Panc1 (cell line): ENCODE data around the gene CYP4F22. TPM values are rescaled to one million over a fixed set of nuclear protein-coding genes. Genes with fewer than 3 reads are reported as not detected.

Experiments used
- ATAC-seq: fragments of 200-7000 bp; cut with Tn5 transposase; 2 replicates; pipeline ENCODE4 v1.9.1; 2020; ENCODE audit warnings: mild to moderate bottlenecking, moderate library complexity
- BruUV-seq: library from RNA; stranded (reverse); fragments of 400-500 nt; replicated peaks from 2 replicates; lab custom pipeline; 2021; lab: Mats Ljungman, UMichigan
- CTCF ChIA-PET: fragments of 300-600 bp; sonication (Branson Sonifier 250); formaldehyde crosslinking; loops from one replicate; lab custom pipeline; 2022; ENCODE audit warnings: antibody characterized with exemption; lab: Charles Lee
- POLR2A ChIA-PET: fragments of 300-600 bp; sonication (Branson Sonifier 250); formaldehyde crosslinking; loops from one replicate; lab custom pipeline; 2022; ENCODE audit warnings: antibody characterized with exemption; lab: Charles Lee
- DNase-seq: peaks from one replicate; pipeline ENCODE4 v3.0.0-alpha.2; 2010; ENCODE audit warnings: low read depth, low spot score
- H3K27ac ChIP-seq: 2 replicates; pipeline ENCODE4 v1.5.1; 2011; ENCODE audit warnings: mild to moderate bottlenecking, low read length, inconsistent platforms
- H3K27me3 ChIP-seq: fragments of 200-500 bp; sonication (Bioruptor generic); 2 replicates; pipeline ENCODE4 v1.6.0; 2014; ENCODE audit warnings: low read length, inconsistent platforms; ENCODE audit not compliant: control insufficient read depth, insufficient read depth
- H3K36me3 ChIP-seq: fragments of 200-500 bp; sonication (Bioruptor generic); 2 replicates; pipeline ENCODE4 v1.5.1; 2014; ENCODE audit warnings: inconsistent platforms, mild to moderate bottlenecking, low read length, moderate library complexity; ENCODE audit not compliant: control insufficient read depth, insufficient read depth
- H3K4me1 ChIP-seq: 2 replicates; pipeline ENCODE4 v1.5.1; 2011; ENCODE audit warnings: inconsistent platforms, mild to moderate bottlenecking, low read length, moderate library complexity; ENCODE audit not compliant: control insufficient read depth, insufficient read depth
- H3K4me3 ChIP-seq, 2 experiments: 2 replicates each; pipeline ENCODE4 v1.5.1; 2011 to 2012; ENCODE audit warnings: low read depth in 2 of 2, low read length in 2 of 2, mild to moderate bottlenecking in 2 of 2, inconsistent platforms in 1 of 2, moderate library complexity in 1 of 2
- H3K9me3 ChIP-seq: fragments of 200-500 bp; sonication (Bioruptor generic); 2 replicates; pipeline ENCODE4 v1.5.1; 2014; ENCODE audit warnings: low read depth, mild to moderate bottlenecking, inconsistent platforms, low read length, moderate library complexity; ENCODE audit not compliant: control insufficient read depth, insufficient read depth
- POLR2AphosphoS5 ChIP-seq: IDR thresholded peaks from 2 replicates; pipeline ENCODE4 v1.6.1; 2012; ENCODE audit warnings: mild to moderate bottlenecking, low read depth, low read length, moderate library complexity
- SIN3A ChIP-seq: IDR thresholded peaks from 2 replicates; pipeline ENCODE4 v1.6.1; 2012; ENCODE audit warnings: low read depth, mild to moderate bottlenecking, low read length, moderate library complexity, borderline replicate concordance; ENCODE audit not compliant: insufficient read depth
- TCF7L2 ChIP-seq: IDR thresholded peaks from 2 replicates; pipeline ENCODE4 v1.6.1; 2011; ENCODE audit warnings: mild to moderate bottlenecking, low read depth, low read length, inconsistent platforms
- in situ Hi-C: cut with HindIII; loops from 2 replicates; pipeline ENCODE4 v1.10.0; 2016; ENCODE audit warnings: low sequenced_read_pairs, low pct_unique_long_range_greater_than_20kb
- intact Hi-C: fragments of 100-400 bp; cut with micrococcal nuclease; formaldehyde crosslinking; loops from one replicate; pipeline ENCODE4 v1.10.0; 2022; ENCODE audit not compliant: unreplicated experiment
- total RNA-seq: library from RNA; stranded (reverse); gene quantifications from one replicate; pipeline ENCODE4 v1.2.1, GENCODE V29; 2021; ENCODE audit not compliant: unreplicated experiment
- TF ChIP-seq, protein P1 (sequence below): fragments of 450-650 bp; IDR thresholded peaks from 2 replicates; pipeline ENCODE4 v1.5.1; 2017; ENCODE audit warnings: mild to moderate bottlenecking
- TF ChIP-seq, protein P2 (sequence below), 2 experiments: IDR thresholded peaks; 2 replicates each; pipeline ENCODE4 v1.6.1; 2011 to 2012; ENCODE audit warnings: low read depth in 2 of 2, control low read depth in 1 of 2, low read length in 1 of 2, mild to moderate bottlenecking in 1 of 2, moderate library complexity in 1 of 2; ENCODE audit not compliant: insufficient read depth in 1 of 2

Gene CYP4F22
- total RNA-seq, 1 experiment from 2014 or later: 0.21 TPM

DNA sequence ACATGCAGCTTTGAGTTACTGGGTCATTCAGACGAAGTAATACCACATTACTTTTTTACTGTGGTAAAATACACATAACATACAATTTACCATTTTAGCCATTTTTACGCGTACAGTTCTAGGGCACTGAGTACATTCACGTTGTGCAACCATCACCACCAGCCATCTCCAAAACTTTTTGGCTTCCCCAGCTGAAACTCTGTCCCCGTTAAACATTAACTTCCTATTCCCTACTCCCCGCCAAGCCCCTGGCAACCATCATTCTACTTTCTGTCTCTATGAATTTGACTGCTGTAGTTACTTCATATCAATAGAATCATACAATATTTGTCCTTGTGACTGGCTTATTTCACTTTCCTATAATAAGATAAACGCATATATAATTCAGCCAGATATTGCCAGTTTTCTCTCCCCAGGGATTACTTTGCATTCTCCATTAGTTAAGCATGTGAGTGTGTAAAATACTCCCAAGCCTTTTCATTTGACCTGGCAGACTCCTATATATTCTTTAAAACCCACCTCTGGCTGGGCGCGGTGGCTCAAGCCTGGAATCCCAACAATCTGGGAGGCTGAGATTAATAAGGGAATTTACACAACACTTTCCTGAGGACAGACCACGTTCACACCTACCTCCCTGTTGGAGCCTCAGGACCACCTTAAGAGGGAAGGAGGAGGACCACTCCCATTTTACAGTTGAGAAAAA is 10.0 kb upstream of the CYP4F22 start:
- H3K9me3 ChIP-seq: no peaks in the 10 kb centered on the region
- no peak for TF ChIP-seq TCF7L2
- TF ChIP-seq SIN3A: no peak
- TF ChIP-seq, protein P1, sequence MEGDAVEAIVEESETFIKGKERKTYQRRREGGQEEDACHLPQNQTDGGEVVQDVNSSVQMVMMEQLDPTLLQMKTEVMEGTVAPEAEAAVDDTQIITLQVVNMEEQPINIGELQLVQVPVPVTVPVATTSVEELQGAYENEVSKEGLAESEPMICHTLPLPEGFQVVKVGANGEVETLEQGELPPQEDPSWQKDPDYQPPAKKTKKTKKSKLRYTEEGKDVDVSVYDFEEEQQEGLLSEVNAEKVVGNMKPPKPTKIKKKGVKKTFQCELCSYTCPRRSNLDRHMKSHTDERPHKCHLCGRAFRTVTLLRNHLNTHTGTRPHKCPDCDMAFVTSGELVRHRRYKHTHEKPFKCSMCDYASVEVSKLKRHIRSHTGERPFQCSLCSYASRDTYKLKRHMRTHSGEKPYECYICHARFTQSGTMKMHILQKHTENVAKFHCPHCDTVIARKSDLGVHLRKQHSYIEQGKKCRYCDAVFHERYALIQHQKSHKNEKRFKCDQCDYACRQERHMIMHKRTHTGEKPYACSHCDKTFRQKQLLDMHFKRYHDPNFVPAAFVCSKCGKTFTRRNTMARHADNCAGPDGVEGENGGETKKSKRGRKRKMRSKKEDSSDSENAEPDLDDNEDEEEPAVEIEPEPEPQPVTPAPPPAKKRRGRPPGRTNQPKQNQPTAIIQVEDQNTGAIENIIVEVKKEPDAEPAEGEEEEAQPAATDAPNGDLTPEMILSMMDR: no peak
- TF ChIP-seq POLR2AphosphoS5: no peak
- TF ChIP-seq, protein P2, sequence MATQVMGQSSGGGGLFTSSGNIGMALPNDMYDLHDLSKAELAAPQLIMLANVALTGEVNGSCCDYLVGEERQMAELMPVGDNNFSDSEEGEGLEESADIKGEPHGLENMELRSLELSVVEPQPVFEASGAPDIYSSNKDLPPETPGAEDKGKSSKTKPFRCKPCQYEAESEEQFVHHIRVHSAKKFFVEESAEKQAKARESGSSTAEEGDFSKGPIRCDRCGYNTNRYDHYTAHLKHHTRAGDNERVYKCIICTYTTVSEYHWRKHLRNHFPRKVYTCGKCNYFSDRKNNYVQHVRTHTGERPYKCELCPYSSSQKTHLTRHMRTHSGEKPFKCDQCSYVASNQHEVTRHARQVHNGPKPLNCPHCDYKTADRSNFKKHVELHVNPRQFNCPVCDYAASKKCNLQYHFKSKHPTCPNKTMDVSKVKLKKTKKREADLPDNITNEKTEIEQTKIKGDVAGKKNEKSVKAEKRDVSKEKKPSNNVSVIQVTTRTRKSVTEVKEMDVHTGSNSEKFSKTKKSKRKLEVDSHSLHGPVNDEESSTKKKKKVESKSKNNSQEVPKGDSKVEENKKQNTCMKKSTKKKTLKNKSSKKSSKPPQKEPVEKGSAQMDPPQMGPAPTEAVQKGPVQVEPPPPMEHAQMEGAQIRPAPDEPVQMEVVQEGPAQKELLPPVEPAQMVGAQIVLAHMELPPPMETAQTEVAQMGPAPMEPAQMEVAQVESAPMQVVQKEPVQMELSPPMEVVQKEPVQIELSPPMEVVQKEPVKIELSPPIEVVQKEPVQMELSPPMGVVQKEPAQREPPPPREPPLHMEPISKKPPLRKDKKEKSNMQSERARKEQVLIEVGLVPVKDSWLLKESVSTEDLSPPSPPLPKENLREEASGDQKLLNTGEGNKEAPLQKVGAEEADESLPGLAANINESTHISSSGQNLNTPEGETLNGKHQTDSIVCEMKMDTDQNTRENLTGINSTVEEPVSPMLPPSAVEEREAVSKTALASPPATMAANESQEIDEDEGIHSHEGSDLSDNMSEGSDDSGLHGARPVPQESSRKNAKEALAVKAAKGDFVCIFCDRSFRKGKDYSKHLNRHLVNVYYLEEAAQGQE (IDR thresholded peaks at IDR 0.05; ENCODE audit: insufficient read depth in 1 of 2, low read depth in 2 of 2, low read length in 1 of 2): no peak
- no peaks in the 10 kb centered on the region for H3K4me1 ChIP-seq
- no peak overlapping the region for H3K27ac ChIP-seq
- ChIA-PET CTCF (no interaction called here), POLR2A (no interaction called here)
- in situ Hi-C loops: no loop called here
- H3K4me3 ChIP-seq: no peak overlapping the region
- intact Hi-C loops: no loop called here
- H3K27me3 ChIP-seq: no peaks in the 10 kb centered on the region
- DNase-seq (no peak), ATAC-seq (no peak)
- no TSS peak for BruUV-seq
- H3K36me3 ChIP-seq: no peaks in the 10 kb centered on the region

DNA sequence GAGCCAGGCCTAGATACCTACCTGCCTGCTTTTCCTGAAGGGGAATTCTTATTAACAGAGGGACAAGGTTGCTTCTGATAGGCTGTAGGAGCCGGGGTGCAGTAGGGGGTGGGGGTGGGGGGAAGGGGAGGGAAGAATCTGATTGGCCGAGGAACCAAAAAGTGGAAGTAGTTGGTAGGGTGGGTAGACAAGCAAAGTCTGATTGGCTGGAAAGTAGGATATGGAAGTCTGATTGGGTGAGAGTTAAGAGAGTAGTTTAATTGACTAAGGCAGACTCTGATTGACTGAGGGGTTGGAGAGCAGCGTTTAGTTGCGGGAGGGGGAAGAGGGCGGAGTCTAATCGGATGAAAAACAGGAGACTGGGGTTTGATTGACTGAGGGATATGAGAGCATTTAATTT is 9.4 kb upstream of the CYP4F22 start:
- Histone ChIP-seq H3K27ac (no peak overlapping the region), H3K27me3 (no peaks in the 10 kb centered on the region), H3K4me3 (no peak overlapping the region), H3K36me3 (no peaks in the 10 kb centered on the region), H3K9me3 (no peaks in the 10 kb centered on the region), H3K4me1 (no peaks in the 10 kb centered on the region)
- ChIA-PET POLR2A (no interaction called here), CTCF (no interaction called here)
- no peak for DNase-seq
- BruUV-seq: no TSS peak
- intact Hi-C loops (no loop called here), in situ Hi-C loops (no loop called here)
- TF ChIP-seq POLR2AphosphoS5 (no peak), TCF7L2 (no peak), SIN3A (no peak)
- TF ChIP-seq, protein P2 (IDR thresholded peaks at IDR 0.05; ENCODE audit: insufficient read depth in 1 of 2, low read depth in 2 of 2, low read length in 1 of 2): no peak
- TF ChIP-seq, protein P1: no peak
- no peak for ATAC-seq
